NCI-H2081 treated with DMSO at 0.1 percent for 48 hours (cell line): Measurements from ENCODE around the gene C9orf50.

Experiments used
- DNase-seq: peaks from one replicate; lab custom pipeline; 2025; lab: John Stamatoyannopoulos, UW

Gene C9orf50

GRCh38 chr9:129569502-129570449 is 51.1 kb downstream of the C9orf50 start:
- DNase-seq = no peak

- no peak for DNase-seq
Measured at GRCh38 chr9:129568560-129569501, 52.1 kb downstream of the C9orf50 start.

GRCh38 chr9:129567842-129568559 is 52.9 kb downstream of the C9orf50 start:
- no peak for DNase-seq

- no peak for DNase-seq
Measured at GRCh38 chr9:129567329-129567728, 53.6 kb downstream of the C9orf50 start.

GRCh38 chr9:129566563-129567266 is 54.2 kb downstream of the C9orf50 start:
- DNase-seq = no peak

GRCh38 chr9:129562917-129563316 is 58.0 kb downstream of the C9orf50 start:
- DNase-seq = no peak

GRCh38 chr9:129562514-129562913 is 58.4 kb downstream of the C9orf50 start:
- DNase-seq = no peak
